NCI-H226 (cell line): ENCODE results near the gene UGT1A7.
A peak's percentile ranks its signal among the peaks of the same experiment; 100 is the strongest.

ENCODE experiments used
- DNase-seq: peaks from one replicate; pipeline ENCODE4 v3.0.0-alpha.2; 2015

UGT1A7 gene

DNA sequence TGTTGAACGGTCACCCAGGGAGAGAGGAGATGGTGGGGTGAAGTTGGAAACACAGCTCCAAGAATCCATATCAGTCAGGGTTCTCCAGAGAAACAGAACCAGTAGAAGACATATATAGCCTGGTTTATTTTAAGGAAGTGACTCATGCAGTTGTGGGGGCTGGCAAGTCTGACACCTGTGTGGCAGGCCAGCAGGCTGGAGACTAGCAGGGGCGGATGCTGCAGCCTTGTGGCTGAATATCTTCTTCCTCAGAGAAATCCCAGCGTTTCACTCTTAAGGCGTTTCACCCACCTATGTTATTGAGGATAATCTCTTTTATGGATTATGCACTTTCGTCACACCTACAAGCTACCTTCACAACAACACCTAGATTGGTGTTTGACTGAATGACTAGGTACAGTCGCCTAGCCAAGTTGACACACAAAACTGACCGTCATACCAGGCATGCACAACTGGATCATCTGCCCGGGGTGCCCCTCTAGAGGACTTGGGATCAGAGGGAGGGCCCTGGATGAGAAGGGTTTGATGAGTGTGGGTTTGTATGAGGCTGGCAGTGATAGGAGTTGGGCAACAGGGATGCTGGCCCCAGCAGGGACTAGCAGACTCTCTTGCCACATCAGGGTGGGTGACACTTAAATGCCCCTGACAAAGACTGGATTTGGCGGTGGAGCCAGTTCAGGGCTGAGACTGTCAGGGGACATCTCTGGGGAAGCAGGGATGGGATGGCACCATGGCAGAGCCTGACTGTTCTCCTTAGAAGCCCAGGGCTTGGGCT is 119.8 kb downstream of the UGT1A7 start:
- peak; percentile 36 for DNase-seq

DNA sequence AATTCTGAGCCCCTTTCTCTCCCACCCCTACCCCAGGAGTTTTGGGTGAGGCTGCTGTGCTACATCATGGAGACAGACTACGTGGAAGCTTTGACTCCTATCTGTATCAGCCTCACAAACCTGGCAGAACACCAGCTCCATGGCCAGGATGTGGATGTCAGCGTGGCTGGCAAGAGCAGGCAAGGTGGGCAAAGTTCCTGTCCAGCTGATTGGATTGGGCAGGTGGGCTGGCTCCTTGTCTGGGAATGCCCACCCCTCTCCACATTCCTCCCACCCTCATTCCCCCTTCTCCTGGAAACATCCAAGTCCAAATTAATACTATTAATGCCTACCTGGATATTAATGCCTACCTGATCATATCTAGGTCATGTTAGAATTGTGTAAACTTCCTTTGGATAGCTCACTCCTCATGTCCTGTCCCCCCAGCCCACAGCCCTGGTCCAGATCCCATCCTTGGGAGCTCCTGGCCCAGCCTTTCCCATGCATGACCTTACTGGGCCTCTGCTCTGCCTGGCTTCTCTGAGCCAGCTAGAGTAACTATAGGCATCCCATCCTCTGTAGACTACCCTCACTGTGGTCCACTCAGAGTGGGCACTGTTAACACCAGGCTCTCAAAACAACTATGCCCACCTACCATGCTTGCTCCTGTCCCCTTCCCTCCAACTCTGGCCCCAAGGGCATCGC is 120.6 kb downstream of the UGT1A7 start:
- DNase-seq: no peak

- no peak for DNase-seq
Measured at GRCh38 chr2:233803292-233803911, 121.7 kb downstream of the UGT1A7 start.

DNA sequence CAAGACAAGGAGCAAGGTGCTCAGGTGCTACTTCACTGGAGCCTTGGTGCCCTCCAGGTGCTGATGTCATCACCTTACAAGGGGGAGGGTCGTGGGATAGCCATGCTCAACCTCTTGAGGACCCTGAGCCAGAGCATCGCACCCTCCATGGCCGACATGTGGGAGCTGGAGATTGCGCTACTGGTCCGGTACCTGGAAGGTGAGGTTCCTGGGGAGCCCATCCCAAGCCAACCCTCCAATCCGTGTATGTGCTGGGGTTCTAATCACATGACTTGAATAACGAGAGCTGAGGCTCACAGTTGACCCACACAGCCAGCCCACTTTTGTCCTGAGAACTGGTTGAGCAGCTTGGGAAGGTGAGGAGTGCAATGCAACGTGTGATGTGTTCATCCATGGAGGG is 122.3 kb downstream of the UGT1A7 start:
- DNase-seq: no peak

GRCh38 chr2:233807215-233807865 is 125.6 kb downstream of the UGT1A7 start:
- no peak for DNase-seq

GRCh38 chr2:233807966-233808935 is 126.5 kb downstream of the UGT1A7 start:
- no peak for DNase-seq

DNA sequence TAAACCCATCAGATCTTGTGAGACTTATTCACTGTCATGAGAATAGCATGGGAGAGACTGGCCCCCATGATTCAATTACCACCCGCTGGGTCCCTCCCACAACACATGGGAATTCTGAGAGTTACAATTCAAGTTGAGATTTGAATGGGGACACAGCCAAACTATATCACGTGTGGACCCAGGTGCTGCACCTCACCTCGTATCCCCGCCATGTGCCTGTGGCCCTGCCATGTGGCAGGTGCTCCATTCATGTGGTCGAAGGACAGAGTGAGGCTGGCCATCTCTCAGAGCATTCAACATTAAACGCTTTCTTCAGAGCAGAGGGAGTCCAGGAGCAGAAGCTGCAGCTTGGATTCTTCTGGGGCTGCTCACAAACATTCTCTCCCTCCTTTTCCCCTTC is 128.7 kb downstream of the UGT1A7 start:
- DNase-seq: no peak

DNA sequence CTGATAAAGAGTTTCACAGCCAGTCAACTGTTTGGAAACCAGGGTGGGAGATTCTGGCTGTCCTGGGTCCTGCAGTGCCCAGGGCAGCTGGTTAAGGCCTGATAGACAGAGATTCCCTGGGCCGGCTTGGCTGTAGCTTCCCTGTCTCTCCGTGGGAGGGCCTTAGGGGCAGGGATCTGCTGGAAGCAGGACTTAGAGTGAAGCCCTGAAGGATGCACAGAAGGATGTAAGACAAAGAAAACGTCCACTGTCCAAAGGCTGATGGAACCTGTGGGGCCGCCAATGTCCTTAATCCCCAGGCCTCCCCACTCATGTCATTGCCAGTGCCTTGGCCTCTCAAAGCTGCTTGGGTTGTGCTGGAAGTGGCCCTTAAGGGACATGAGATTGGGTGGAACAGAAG is 129.4 kb downstream of the UGT1A7 start:
- no peak for DNase-seq

DNA sequence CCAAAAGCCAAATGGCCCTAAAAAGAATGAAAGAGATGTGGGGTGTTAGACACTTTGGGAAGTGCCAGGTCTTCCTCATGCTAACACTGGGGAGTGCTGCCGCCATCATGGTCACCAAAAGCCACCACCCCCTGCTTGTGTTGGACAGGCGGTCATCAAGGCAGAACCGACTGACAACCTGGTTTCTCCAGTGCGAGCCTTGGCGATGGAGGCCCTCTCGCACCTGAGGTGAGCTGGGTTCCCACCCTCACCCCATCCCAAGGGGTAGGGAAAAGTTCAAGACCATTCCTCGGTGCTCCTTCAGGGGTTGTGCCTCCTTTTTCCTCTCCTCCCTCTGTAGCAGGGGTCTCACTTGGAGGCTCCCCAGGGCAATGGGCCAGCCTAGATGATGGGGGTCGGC is 130.0 kb downstream of the UGT1A7 start:
- no peak for DNase-seq

DNA sequence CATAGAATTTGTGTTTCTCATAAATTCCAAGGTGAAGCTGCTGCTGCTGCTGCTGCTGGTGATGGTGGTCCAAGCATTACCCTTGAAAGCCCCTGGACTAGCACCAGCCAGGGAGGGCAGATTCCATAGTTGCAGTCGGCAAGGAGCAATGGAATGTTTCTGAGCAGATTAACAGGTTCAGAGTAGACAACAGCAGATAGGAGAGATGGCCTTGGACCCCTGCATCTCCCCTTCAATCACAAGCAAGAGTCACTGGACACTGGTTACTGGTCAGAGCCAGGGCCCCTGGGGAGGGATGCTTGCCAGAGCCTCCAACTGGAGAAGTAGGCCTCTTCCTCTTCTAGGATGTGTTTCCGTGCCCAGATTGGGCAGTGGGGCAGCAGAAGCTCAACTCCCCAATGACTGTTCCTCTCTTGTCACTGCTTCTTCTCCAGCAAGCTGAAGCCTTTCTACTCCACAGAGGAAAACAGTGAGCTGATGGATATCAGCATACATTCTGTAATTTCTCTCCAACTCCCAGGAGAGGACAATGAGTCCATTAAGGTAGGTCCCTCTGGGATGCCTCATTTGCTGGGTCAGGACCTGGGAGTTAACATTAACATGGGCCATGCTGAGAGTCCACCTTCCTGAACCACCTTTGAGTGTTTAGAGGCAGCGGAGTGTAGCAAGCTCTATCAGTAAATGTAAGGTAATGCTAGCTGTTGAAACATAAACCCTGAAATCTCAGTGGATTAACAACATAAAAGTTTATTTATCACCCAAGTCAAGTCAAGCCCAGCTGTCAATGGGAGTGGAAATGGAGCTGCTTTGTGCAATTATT is 131.7 kb downstream of the UGT1A7 start:
- DNase-seq: no peak

DNA sequence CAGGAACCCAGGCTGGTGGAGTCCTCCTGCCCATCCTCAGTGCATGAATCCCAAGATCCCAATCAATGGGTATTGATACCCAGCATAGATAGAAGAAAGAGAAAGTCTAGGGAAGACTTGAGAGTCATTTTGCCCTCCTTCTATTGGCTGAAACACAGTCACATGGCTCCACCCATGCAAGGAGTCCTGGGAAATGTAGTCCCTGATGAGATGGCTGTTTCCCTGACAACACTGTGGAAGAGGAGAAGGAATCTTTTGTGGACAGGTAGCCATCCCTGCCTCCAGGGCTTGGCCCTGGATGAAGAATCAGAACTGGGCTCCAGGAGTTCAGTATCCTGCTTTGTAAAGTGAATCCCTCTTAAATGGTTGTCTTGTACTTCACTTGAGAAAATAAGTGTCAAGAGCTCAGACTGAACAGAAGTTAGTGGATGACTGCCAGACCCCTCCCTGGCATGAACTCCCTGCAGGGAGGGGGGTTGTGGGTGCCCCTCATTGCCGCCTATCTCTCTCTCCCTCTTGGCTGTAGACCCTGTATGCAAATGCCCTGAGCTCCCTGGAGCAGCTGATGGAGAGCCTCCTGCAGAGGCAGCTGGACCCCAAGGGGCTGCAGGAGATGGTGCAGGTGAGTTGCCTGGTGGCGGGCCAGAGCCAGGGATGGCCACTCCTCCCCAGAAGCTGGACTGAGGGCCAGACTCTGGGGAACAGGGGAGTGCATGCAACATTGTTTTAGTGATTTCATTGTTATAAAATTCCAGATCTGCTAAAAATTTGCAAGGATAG is 132.5 kb downstream of the UGT1A7 start:
- DNase-seq: no peak

- DNase-seq: no peak
Measured at GRCh38 chr2:233815861-233816260, 134.2 kb downstream of the UGT1A7 start.

- DNase-seq: no peak
Measured at GRCh38 chr2:233816334-233816733, 134.6 kb downstream of the UGT1A7 start.

- DNase-seq: no peak
Measured at GRCh38 chr2:233816771-233817170, 135.1 kb downstream of the UGT1A7 start.

DNA sequence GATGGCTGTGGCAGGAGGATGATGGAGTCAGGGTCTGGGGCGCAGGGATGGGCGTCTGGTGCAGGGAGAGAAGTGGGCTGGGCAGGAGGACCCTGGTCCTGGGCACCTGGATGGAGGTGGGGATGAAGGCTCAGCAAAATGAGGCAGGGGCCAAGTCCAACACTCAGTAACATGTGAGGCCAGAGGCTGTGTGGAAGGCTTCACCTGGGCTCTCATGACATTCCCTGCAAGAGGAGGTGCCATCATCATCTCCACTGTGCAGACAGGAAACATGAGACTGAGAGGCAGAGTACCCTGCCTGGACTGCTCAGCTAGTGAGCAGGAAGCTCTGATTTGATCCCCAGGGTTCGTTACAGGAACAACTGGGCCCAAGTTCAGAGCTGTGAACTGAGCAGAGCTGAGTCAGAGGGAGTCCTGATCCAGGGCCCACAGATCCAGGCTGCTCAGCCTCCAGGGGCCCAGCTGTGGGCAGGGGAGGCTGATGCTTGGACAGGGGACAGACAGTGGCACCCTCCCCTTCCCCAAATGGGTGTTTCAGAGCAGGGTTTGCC is 135.7 kb downstream of the UGT1A7 start:
- no peak for DNase-seq

GRCh38 chr2:233817995-233818638 is 136.4 kb downstream of the UGT1A7 start:
- DNase-seq: no peak

DNA sequence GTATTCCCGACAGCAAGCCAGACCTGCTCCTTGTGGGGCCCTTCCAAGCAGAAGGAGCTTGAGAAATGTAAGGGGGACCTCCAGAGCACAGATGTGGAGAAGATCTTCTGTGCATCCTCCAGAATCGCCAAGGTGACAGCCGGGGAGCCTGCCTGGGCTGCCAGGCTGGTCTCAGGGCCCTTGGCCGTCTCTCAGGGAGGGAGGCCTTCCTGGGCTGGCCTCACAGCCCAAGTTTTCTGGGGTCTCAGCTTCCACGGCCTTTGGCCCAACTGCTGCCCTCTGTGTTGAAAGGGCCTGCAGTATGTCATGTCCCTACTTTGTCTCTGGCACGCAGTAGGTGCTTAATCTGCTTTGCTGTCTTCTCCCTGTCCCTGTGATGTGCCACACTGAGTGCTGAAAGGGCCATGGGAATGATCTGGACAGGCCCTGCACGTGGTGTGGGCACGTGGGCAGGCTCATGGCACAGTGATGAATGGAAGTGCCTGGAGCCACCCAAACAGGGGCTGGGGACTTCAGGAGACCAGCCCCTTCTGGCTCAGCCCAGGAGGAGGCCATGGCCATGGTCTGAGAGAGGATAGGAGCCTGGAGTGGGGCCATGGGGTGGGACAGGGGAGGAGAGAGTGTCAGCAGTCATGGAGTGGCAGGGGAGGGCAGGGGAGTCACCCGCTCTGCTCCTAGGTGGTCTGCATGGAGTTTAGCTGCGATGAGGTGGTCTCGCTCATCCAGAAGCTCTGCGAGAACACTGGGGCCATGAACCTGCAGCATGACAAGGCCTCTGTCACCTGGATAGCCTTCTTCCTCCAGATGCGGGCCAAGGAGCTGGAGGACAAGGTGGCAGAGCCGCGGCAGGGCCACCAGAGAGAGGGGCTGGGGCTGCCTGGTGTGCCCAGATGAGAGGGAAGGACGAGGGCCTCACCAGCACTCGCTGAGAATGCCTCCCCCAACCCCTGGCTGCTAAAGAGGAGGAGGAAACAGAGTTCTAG is 137.2 kb downstream of the UGT1A7 start:
- DNase-seq: no peak
